GM21515 (cell line): ENCODE measurements around the gene DYTN.
"Not testable (repeated sequence)": the region's sequence is repeated elsewhere in the genome, so short reads cannot be mapped to it uniquely, and the experiment has no call there.

Source experiments
- ATAC-seq: cut with Tn5 transposase; IDR thresholded peaks from one replicate; pipeline ENCODE4 v1.9.1; 2021; ENCODE audit not compliant: unreplicated experiment

DYTN gene, protein sequence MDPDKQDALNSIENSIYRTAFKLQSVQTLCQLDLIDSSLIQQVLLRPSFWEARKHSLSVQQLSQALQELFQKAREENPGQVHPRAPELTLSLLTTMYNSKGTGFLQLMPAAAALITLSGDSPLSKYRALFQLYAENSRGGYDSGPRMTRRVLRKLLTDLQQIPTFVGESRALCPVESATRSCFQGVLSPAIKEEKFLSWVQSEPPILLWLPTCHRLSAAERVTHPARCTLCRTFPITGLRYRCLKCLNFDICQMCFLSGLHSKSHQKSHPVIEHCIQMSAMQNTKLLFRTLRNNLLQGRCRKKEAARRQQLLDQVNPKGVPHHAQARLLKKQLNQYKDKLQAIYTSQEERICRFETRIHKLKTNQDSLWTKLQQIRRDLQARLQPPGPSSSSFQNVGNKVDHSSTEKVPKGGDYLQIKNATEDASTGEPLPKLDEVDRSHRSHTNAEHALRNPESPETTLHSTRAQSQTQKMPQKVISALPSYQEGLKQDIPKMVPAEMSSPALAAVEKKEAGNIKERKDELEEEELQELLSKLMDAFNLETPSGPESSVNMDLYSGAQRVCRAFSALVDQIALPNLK

DNA sequence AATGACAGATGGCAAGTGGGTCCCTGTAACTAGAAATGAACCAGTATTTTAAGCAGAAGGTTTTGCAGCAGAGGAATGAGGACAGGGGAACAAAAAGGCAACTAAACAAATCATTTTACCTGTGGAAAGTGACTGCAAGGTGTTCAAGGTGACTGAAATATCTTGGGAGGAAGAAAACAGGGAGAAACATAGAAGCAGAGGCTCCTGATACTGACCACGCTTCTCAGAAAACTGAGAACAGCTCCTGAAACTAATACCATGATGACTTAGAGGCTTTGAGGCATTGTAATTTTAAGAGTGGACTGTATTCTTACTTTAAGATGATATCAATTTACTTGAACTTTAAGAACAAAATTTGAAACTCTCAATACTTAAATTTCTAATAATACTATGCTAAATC lies at the start of gene DYTN:
Gene DYTN, minus strand, starts transcription at position 101 of the 400 bp plus-strand sequence. CDS start 117 bp downstream, outside the sequence.
- ATAC-seq, result no peak

DNA sequence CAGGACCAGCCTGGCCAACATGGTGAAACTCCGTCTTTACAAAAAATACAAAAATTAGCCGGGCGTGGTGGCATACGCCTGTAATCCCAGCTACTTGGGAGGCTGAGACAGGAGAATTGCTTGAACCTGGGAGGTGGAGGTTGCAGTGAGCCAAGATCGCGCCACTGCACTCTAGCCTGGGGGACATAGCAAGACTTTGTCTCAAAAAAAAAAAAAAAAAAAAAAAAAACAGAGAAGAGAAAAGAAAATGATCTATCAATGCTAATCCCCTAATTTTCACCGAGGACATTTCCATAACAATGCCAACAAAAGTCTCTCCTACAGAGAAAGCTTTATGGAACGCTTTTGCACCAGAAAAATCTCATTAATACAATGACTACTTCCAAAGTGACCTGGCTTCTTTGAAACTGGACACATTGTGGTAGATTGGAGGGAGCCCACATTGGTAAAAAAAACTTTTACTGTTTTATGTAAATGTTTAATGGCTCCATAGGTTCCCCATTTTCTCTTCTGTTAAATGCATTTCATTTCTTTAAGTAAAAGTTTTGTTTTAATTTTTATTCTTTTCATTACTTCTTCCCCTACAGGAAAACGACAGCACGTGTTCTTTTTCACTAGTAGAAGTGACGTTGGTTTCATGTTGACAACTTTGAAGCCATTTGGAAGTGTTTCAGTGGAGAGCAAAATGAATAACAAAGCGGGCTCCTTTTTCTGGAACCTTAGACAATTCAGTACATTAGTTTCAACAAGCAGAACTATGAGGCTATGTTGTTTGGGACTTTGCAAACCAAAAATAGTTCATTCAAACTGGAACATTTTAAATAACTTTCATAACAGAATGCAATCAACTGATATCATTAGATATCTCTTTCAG lies 48.1 kb upstream of the DYTN start:
- ATAC-seq, result no peak

DNA sequence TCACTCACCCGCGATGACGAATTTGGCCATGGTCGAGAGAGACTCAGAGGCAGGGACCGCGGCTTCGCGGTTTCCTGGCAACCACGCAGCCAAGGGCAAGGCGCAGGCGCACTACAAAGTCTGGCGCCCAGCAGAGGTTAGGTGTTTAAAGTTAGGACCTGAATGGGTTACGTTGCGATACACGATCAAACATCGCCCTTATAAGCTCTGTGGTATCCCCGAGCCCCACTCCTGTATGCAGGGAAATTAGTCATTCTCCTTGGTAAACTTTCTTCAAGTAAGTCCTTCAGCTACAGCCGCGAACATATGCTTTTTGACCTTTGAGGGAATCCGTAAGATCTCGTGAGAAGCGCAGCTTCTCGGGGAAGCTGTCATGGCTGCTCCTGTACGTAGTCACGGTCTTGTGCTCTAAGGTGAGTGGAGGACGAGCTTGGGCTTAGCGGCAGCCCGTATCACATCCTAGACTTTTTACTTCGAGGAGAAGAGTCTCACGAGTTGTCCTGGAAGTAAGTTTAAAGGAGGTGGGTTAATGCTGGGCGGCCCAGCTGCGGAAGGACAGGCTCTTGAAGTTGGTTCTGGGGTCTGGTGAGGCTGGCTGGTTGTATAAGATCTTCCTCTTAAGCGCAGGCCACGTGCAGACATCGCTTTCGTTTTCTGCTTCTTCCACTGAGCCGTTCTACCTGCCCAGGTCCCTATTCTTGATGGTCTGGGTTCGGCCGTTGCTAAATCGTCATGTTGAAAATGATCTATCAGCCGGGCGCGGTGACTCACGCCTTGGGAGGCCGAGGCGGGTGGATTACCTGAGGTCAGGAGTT lies 47.3 kb upstream of the DYTN start, which contains the start of the genes FASTKD2 and MDH1B:
Gene FASTKD2, plus strand, starts transcription at position 365 of the 815 bp plus-strand sequence. CDS start 1,088 bp downstream, outside the sequence.
Gene MDH1B, minus strand, starts transcription at position 87 of the 815 bp plus-strand sequence. Its CDS starts 57 bp downstream, at position 30.
- ATAC-seq, result peak; percentile 95

DNA sequence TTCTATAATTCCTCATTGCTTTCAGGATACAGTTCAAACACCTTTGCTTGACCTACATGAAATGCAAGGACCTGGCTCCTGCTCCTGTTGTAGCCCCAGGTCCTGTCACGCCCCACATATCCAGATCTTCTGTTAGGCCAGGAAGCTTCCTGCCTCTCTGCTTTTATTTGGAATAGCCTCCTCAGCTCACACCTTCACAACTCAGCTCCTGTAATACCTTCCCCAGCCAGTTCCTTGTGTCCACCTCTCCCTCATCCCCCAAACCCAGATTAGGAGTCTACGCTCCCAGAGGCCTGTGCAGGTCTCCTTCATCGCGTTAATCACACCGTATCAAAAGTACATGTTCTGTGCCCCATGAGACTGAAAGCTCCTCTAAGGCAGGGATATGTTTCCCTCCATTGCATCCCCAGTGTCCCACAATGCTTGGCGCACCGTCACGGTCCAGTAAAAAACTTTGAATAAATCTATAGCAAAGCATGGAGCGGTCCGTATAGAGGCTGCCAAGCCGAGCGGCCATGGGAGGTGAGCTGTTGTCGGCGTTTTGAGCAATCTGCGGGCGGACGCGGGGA lies 46.6 kb upstream of the DYTN start:
- peak; percentile 38 for ATAC-seq

DNA sequence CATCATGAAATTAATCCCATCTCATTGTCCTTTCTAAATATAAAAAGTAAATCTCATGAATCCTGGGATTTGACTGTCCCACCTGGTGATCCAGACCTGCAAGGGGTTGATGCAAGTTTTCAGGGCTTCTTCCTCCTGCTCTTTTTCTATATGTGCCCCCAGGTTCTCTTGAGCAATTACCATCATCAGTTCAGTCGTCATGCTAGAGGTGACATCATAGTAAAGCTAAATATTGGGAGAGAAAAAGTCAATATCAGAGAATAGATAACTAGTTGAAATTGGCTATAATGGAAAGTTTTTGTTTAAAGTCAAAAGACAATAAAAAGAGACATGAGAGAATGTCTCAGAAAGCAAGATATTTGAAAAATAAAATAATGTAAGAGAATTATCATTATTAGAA lies 38.6 kb upstream of the DYTN start:
- ATAC-seq, result no peak

DNA sequence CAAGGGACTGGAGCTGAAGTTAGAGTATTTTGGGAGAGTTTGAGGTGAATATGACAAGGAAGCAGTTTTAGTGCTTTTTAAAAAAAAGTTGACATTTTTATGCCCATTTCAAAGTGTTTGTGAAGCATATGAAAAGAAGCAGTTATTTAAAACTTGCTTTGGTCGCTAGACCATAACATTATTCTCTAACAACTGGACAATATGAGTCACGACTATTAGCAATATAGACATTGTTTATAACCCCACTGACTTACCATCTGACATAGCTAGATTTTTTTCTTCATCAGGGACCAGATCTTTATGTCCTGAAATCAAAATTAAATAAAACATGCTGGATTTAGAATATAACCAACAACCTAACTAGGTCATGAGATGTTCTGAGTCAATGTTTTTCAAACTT lies 22.6 kb upstream of the DYTN start:
- no peak for ATAC-seq

DNA sequence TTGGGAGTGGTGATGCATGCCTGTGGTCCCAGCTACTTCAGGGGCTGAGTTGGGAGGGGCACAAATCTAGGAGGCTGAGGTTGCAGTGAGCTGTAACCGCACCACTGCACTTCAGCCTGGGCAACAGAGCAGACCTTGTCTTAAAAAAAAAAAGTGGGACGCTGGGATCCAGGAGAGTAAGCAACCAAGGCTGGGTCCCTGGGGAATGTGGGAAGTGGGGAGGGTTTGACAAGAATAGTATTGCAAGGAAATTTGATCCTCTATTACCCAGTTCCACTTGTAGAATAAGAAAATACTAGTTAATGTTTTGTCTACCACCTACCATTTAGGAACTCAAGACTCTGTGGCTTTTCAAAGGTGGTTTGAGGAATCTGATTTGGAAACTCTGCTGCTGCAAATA lies 21.1 kb upstream of the DYTN start:
- no peak for ATAC-seq

DNA sequence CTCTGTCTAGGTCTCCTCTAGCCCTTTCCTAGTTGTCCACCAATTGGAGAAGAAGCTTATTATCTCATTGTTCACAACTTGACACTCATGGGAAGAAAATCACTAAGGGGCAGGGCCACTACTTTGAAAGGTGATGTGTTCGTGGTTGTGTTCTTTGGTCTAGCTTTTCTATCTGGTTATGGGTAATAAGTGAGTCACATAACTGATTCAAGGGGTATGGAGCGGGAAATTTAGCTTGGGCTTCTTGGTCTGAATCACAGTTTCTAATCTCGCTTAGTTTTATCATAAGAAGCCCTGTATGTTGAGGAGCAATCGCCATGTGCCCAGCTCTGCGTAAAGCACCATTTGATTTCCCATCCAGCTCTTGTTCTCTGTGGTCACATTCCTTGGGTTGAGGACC lies 18.7 kb upstream of the DYTN start:
- ATAC-seq, result no peak

DNA sequence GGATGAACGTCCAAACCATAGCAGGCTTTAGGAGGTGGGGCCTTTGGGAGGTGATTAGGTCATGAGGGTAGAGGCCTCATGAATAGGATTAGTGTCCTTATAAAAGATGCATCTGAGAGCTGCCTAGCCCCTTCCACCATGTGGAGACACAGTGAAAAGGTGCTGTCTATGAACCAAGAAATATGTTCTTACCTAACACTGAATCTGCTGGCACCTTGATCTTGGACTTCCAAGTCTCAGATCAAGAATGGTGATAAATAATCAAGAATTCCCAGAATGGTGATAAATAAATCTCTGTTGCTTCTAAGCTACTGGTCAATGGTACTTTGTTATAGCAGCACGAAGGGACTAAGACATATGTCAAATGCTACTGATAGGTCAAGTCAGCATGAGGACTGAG lies 15.1 kb upstream of the DYTN start:
- no peak for ATAC-seq

DNA sequence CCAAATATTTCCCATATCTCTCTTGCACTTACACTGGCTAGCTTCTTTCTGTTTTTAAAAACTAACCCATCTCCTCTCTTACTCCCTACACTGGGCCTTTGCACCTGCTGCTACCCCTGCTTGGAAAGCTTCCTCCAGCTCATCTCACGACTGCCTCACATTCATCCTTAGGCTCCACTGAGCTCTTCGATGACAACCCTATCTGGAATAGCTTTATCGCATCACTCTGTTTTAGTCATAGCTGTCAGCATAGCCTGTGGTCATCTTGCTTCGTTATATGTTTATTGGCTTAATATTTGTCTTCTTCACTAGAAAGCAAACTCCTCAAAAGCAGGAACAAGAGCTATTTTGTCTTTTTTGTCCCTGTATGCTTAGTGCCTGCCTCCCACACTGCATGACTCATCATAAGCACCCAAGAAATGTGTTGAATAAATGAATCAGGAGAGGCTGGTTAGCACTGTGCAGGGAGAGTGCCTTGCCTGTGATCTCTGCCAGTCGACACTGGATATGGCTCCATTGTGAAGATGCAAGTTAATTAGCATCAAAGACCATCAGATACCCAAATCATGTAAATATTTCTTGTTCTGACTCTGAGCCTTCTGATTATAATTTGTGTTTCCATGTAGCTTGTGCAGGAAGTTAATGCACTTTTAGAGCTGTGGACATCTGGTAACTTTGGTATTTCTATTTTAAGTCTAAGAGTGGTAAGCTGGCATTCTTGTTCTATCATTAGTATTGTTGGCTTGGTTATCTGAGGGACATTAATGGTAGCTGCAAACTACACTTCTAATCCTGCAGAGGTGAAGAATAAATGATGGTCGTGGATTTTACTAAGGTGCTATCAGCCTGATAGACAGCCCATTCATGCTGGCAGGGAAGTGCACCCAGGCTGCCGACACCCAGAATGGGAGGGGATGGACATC lies 10.3 kb upstream of the DYTN start:
- ATAC-seq, result no peak

DNA sequence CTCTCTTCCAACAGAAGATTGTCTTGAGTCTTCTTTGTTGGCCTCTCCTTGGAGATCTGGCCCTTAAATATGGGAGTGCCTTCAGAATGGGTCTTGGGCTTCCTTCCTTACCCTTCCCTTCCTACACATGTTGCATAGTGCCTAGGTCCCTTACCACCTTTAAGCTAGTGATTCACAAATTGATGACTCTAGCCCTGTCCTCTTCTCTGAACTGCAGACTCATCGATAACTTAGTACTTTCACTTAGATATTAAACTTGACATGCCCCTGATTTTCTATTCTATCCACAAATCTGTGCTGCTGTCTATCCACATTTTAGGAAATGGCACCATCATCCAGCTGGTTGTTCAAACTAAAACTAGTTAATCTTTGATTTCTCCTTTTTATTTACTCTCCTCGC lies 9.1 kb upstream of the DYTN start:
- ATAC-seq, result no peak

DNA sequence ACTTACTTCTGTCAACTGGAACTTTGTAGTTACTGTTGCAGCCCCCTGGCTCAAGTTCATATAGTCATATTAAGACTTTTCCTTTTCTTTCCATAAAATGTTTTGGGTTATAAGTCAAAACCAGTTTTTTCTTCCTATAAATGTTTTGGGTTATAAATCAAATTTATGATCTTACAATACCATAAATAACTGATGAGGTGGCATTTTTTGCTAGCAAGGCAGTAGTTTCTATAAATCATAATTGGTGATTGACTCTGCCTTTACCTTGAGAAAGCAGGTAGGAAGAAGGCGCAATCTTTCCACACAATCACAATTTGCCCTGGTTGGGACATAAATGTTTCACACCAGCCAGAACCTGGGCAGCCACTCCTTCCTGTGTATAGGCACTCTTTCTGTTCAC lies 5.1 kb upstream of the DYTN start:
- ATAC-seq, result no peak

DNA sequence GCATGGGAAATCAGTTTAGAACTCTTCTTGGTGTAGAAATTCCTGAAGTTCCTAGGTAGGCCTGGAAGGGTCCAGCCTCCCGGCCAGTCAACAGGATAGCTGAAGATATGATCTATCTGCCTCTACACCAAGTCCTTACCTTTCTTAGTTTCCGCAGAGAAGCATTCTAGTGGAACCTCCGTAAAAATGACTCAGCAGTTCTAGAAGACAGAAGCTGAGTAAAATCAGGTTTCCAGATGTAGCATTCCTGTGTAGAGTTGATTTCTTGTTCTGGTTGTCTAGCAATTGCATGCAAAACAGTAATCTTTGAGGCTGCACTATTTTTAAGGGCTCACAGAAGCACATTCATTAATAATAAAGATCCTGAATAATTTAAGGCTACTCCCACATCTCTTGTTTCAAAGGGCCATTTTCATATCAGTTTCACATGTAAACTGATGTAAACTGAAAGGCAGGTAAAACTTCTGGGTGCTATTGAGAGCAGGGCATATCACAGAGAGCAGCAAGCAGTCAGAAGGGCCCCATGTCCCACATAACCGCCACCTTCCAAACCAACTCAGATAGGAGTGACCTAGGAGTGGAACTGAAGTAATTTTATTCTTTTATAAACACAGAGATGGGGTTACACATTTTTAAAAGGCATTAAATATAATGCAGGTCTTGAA lies 3.2 kb upstream of the DYTN start:
- ATAC-seq, result peak; percentile 56

DNA sequence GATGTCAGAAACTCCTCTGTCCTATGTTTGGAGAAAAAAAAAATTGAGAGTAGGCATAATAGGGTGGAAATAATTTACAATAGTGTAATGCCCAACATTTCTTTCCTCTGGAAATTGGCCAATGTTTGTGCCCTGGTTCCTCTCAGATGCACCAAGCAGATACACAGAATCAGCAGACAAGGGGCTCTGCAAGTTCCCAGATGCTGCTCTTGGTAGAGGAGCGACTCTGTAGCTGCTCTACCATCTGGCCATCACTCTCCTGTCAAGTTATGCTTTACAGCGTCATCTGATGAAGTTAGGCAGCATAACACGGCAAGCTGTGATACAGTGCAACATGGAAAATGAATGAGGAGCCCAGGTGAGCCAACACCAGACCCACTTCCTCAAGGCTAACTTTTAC lies 1.6 kb downstream of the DYTN start:
- ATAC-seq, result no peak

DNA sequence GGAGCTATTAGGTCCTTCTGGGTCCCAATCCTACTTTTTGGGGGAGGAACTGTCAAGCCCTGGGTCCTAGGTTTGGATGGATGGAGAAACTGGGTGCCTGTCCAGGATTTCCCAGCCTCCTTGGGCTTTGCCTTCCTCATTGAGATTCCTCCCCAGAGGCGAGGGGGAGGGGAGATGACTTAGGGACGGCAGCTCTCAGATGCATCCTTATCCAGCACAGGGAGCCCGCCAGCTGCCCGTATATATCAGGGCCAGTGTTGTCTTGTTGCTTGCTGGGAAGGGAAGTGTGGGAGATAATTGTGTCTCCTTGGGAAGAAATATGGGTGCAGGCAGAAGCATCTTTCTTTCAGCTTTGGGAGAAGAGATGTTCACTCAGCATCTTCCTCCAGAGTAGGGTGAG lies 3.0 kb downstream of the DYTN start:
- ATAC-seq, result not testable (repeated sequence)

DNA sequence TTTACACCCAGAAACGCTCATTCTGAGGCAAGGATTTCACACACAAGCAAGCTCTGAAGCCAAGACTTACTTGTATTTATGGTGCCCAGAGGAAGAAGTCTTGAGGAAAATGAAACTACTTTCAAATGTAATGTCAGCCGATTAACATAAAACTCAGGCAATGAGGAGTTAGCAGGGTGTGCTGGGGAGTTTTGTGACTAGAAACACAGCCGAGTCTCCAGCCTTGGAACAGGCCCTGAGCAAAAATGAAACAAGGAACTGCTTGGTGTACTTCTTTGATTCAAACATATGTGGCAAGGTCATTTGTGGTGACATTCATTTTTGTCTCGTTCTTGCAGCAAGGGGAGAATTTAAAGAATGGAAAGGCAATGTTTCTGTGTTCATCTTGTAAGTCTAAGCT lies 4.5 kb downstream of the DYTN start:
- ATAC-seq, result peak; percentile 71

DNA sequence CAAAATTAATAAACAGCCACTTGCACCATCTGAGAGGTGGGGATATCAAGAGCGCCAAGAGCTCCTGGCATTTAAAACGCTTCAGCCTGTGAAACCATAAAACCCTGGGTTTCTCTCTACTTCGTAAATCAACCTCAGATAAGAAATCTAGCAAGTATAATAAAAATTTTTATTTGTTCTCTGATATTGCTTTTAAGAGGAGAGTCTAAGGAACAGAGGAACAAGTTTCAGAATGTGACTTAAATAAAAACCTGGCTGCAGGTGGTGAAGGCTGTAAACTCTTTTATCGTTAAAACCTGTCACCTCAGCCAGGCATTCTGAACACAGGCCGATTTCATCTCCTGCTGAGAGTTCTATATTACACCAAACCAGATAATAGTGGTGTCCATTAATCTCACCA lies 9.9 kb downstream of the DYTN start:
- ATAC-seq, result no peak

DNA sequence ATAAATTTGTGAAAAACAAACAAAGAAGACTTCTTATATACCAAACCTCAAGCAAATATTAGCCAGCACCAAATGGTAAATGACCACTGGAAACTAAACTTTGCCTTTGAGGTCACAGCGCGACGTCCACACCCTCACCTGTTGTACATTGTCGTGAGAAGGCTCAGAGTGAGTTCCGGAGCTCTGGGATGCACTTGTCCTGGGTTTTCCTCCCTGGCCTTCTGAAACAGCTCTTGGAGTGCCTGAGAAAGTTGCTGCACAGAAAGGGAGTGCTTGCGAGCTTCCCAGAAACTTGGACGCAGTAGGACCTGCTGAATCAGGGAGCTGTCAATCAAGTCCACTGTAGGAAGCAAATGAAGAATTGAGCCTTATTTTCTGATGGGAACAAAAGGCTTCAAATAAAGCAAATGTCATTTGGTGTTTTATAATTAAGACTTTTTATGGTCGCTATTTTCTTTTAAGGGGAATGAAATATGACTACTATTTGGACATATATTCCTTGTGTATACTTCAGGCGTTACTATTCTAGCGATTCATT lies 11.0 kb downstream of the DYTN start:
- ATAC-seq, result no peak
